ENCODE results near the gene ASIC5.
"Not testable (repeated sequence)": the region's sequence is repeated elsewhere in the genome, so short reads cannot be mapped to it uniquely, and the experiment has no call there.

Gene ASIC5

DNA sequence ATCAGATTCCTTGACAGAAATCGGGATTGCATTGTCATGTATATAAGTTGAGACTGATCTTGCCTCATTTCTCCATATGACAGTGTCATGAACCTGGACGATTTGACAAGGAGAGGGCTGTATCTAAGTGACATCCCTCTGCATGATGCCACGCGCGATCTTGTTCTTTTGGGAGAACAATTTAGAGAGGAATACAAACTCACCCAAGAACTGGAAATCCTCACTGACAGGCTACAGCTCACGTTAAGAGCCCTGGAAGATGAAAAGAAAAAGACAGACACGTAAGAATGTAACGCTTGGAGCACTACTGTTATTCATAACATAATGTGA lies 66.3 kb downstream of the ASIC5 start:
- DNase-seq (ENCODE audit: low read depth), result no peak

DNA sequence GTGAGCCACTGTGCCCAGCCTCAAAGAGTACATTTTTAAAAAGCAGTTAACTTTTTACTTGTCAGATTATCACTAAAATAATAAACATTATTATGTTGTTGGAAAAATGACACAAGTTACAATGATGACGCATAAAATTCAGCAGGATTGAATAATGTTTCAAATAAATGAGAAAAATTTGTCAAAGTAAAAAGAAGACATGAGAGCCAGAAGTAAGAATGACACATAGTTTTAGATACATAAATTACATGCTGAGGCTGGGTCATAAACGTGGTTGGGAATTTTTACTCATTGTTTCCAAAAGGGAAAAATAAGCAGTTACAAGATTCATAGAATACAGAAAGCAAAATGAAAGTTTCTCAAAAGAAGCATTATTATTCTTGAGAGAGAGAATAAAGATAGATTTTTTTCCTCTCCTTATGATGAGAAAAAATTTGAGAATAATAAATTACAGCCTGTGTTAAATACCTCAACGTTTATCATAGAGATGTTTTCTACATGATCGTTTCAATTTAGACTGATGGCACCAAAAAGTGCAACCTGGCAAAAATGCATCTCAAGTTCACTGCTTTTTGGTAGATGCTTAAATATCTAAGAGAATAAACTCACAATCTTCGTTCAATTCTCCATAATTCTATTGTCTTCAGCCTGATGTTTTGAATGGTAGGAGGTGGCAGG lies 66.8 kb downstream of the ASIC5 start:
- DNase-seq (ENCODE audit: low read depth), result no peak

- not testable (repeated sequence) for DNase-seq (ENCODE audit: low read depth)
Measured at GRCh38 chr4:155797581-155797980, 68.5 kb downstream of the ASIC5 start.

GRCh38 chr4:155795991-155796390 lies 70.1 kb downstream of the ASIC5 start:
- DNase-seq (ENCODE audit: low read depth), result no peak

GRCh38 chr4:155794589-155795236 lies 71.4 kb downstream of the ASIC5 start:
- DNase-seq (ENCODE audit: low read depth), result no peak

DNA sequence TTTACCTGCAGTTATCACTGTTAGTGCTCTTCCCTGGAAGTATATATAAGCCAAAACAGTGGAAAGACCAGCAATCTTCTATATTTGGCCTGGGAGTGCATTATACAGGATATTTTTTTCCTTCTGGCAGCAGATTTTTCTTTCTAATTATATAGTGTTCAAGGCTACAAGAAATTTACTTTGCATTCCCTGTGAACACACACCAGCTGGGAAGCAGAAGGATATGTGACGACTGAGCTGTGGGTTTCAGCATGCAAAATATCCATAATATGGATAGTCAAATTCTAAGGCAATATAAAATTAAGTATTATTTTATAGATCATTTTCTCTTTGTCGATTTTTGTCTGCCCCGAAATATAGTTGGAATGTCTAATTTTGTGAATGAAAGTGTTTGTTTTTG lies 76.1 kb downstream of the ASIC5 start:
- no peak for DNase-seq (ENCODE audit: low read depth)

GRCh38 chr4:155789391-155789790 lies 76.7 kb downstream of the ASIC5 start:
- DNase-seq (ENCODE audit: low read depth), result no peak

- no peak for DNase-seq (ENCODE audit: low read depth)
Measured at GRCh38 chr4:155787113-155787710, 78.9 kb downstream of the ASIC5 start.

DNA sequence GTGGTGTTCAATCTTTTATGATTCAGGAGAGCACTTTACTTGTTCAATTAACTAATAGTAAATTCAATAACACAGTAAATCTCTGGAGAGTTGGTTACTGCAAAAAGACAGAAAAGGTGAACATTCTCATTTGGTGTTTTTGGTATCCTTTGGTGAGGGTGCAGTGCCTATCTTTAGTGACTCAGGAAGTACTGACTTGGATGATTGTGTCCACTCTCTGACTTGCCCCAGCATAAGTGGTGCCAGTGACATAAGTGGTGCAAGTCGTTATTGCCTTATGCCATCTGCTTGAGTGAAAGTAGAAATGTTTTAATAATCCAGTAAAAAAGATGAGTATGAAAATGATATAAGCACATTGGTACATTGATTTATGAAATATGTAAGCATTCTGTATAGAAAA lies 80.2 kb downstream of the ASIC5 start:
- no peak for DNase-seq (ENCODE audit: low read depth)

GRCh38 chr4:155784637-155785036 lies 81.4 kb downstream of the ASIC5 start:
- no peak for DNase-seq (ENCODE audit: low read depth)

DNA sequence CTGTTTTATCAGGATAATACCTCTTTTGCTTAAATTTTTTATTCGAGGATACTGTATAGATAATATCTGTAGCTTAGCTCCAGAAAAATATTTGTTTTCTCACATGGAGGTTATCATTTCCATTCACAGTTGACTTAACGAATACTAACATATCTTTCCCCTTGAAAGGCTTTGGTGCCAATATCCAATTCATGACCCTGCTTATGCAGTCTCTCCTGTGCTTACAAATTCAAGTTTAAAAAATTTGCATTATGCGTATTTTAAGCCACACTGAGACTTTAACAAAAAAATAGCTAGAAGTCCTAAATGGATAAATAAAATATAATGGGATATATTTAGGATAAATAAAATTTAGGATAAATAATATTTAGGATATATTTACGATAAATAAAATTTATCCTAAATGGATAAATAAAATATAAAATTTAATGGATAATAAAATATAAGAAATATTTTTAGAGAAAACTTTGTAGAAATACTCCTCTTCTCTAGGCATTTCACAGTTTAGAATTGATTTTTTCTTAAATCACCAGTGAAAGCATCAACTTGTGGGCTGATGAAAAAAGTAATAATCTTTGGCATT lies 84.7 kb downstream of the ASIC5 start:
- DNase-seq (ENCODE audit: low read depth), result no peak

DNA sequence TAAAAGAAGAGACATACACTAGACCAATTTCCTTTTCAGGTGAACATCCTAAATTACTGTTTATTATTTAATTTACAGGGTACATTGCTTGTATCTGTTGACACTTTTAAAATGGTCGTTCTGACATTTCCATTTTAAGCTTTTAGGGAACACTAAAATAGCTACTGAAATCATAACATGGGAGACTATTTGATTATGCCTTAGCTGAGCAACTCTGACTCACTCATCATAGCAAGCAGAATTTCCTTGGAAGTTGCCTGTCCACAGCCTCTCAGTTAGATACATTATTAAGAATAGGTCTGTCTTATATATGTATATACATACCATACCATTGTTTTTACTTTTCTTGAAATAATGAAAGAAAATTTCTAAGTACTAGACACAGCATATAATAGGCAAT lies 85.3 kb downstream of the ASIC5 start:
- DNase-seq (ENCODE audit: low read depth), result no peak

All from stimulated activated CD8-positive, alpha-beta memory T cell treated with anti-CD3 and anti-CD28 coated beads, Interleukin-4, amount 100 ng/mL, for 24 hours (primary cell).